Measurements from ENCODE around the gene ACSL3.
A peak's percentile ranks its signal among the peaks of the same experiment; 100 is the strongest.

ACSL3 gene

DNA sequence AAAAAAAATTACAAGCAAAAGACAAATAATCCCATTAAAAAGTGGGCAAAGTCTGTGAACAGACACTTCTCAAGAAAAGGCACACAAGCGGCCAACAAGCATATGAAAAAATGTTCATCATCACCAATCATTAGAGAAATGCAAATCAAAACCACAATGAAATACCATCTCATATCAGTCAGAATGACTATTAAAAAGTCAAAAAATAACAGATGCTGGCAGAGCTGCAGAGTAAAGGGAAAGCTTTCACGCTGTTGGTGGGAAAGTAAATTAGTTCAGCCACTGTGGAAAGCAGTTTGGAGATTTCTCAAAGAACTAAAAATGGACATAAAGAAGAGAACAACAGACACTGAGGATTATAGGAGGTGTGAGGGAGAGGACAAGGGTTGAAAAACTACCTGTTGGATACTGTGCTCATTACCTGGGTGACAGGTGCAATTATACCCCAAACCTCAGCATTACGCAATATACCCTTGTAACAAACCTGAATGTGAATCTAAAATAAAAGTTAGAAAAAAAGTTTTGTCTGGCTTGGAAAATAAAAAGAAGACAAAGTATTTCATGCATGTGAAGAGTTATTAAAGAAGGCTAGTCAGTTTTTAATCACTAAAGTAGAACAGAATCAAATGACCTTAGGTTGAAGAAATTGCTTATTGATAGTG is 8.7 kb upstream of the ACSL3 start:
- H3K4me3 ChIP-seq (replicated peaks; ENCODE audit: low read depth, low read length), result no peak overlapping the region
- TF ChIP-seq, protein P1, sequence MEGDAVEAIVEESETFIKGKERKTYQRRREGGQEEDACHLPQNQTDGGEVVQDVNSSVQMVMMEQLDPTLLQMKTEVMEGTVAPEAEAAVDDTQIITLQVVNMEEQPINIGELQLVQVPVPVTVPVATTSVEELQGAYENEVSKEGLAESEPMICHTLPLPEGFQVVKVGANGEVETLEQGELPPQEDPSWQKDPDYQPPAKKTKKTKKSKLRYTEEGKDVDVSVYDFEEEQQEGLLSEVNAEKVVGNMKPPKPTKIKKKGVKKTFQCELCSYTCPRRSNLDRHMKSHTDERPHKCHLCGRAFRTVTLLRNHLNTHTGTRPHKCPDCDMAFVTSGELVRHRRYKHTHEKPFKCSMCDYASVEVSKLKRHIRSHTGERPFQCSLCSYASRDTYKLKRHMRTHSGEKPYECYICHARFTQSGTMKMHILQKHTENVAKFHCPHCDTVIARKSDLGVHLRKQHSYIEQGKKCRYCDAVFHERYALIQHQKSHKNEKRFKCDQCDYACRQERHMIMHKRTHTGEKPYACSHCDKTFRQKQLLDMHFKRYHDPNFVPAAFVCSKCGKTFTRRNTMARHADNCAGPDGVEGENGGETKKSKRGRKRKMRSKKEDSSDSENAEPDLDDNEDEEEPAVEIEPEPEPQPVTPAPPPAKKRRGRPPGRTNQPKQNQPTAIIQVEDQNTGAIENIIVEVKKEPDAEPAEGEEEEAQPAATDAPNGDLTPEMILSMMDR (IDR thresholded peaks at IDR 0.05; ENCODE audit: low read depth, low read length, missing control alignments), result no peak
- no peak for DNase-seq (ENCODE audit: extremely low read depth, low read depth)

DNA sequence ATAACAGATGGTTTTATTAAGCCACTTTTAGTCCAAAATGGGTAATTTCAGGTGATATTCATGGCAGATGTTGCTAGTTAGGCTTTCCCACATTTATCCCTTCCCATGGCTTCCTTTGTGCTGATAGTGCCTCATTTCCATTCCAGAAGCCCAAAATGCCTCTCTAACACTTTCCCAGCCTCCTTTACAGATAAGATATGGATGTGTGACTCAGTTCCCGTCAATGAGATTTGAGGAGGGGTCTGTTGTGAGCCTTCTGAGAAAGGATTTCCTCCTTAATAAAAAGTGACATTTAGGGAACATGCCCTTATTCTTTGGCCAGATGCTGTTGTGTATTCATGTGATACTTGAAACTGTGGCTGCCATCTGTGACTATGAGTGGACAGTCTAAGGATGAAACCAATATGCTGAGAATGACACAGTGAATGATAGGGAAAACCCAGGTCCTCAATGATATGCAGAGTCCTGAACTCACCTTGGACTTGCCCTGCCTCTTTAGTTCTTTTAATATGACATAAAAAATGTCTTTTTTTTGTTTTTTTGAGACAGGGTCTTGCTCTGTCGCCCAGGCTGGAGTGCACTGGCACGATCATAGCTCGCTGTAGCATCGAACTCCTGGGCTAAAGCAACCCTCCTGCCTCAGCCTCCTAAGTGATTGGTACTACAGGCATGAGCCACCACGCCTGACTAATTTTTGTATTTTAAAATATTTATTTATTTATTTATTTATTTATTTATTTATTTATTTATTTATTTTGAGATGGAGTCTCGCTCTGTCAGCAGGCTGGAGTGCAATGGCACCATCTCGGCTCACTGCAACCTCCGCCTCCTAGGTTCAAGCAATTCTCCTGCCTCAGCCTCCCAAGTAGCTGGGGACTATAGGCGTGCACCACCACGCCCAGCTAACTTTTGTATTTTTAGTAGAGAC is 5.8 kb upstream of the ACSL3 start:
- DNase-seq (ENCODE audit: extremely low read depth, low read depth), result no peak
- TF ChIP-seq, protein P1 (IDR thresholded peaks at IDR 0.05; ENCODE audit: low read depth, low read length, missing control alignments), result no peak
- H3K4me3 ChIP-seq (replicated peaks; ENCODE audit: low read depth, low read length), result no peak overlapping the region

DNA sequence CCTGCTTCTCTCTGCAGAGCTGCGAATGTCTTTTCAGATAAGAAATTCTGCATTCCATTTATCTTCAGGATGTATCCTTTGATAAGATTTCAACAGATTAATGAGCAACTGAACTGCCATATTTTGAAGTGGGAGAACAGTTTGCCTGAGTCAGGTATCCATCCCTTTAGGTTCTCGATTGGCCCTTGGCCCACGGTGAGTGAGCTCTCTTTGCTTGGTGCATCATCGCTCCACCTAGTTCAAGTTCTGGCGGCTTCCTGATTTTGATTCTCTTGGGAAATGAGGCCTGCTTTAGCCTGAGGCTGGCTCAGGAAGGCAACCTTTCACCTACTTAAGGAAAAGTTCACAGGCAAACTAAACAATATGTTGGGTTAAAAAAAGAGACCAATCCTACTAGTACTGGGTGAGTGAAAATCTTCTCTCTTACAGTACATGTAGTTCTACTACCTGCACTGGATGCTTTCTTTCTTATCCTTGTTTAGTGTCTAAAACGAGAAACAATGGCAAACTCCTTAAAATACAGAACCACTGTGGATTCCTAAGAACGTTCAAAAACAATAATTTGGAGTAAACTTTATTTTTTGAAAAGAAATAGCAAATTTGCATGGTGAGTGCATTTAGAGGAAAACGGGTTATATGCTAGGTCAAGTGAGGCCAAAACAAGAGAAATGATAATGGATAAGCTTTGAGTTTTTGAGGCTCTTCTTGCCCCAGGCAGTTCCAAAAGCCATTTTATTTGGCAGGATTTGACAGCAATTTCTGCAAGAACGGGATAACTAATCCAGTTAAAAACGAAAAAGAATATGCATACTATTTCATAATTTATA is 837 bp upstream of the ACSL3 start:
- peak overlapping the region; percentile 89 for H3K4me3 ChIP-seq (replicated peaks; ENCODE audit: low read depth, low read length)
- DNase-seq (ENCODE audit: extremely low read depth, low read depth), result no peak
- TF ChIP-seq, protein P1 (IDR thresholded peaks at IDR 0.05; ENCODE audit: low read depth, low read length, missing control alignments), result no peak

DNA sequence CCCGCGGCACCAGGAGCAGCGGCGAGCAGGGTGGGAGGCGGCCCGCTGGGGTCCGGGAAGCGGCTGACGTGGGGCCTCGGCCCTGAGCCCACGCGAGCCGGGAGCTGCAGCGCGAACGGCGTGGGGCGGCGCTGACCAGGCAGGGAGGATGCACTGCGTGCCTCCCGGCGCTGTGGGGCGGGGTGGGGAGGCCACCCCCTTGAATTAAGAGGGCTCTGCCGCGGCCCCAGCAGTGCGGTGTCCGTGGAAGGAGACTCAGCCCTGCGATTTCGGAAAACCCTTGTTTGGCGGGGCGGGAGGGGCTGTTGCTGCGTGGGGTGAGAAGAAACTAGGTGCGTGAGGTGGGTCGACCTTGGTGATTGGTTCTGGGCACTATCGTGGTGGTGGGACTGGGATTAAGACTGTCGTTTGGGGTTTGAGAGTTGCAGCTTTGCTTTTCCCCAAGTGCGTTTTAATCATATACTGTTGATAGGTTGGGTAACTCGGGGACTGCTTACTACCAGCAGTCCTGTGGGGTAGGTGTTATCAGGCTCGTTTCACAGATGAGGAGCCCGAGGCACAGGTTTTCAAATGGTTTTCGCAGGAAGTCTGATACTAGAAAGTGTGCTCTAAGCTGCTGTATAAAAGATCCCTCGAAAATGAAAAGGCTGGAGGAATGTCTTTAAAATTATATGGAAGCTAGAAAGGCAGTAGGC is 722 bp downstream of the ACSL3 start:
- TF ChIP-seq, protein P1 (IDR thresholded peaks at IDR 0.05; ENCODE audit: low read depth, low read length, missing control alignments), result no peak
- H3K4me3 ChIP-seq (replicated peaks; ENCODE audit: low read depth, low read length), result peak overlapping the region; percentile 89
- DNase-seq (ENCODE audit: extremely low read depth, low read depth), result no peak

DNA sequence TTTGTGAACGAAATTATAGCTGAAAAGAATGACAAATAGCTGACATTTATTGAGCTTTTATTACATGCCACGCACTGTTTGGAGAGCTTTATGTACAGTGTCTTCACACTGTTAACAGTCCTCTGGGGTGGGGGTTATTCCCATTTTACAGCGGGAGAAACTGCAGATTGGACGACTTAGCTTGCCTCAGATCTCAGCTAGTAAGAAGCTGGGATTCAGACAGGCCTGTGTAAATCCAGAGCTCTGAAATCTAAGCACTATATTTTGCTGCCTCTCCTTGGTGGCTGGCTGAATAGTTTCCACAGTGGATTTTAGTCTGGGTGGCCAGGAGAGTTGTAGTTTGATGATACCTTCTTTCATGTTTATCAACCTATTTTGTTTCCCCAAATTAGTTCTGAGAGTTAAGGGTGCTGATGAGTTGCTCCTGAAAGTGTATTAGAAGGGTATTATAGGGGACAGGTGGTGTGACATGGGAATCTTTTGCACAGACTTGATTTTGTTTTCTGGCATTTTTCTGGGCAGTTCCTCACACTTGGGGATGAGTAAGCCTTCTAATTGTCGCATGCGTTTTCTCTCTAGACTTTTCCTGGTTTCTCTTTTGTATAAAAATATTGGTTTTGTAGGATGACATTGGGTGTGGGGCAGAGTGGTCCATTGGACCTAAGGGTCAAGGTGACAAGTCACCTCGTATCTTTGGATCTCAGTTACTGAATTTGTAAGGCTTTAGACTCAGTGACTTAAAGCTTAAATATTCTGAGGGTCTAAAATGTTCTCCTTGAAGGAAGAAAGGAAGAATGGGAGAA is 1.5 kb downstream of the ACSL3 start:
- H3K4me3 ChIP-seq (replicated peaks; ENCODE audit: low read depth, low read length), result peak overlapping the region; percentile 89
- DNase-seq (ENCODE audit: extremely low read depth, low read depth), result no peak
- TF ChIP-seq, protein P1 (IDR thresholded peaks at IDR 0.05; ENCODE audit: low read depth, low read length, missing control alignments), result no peak
